H1 (cell line): ENCODE measurements around the gene RETSAT. TPM values are rescaled to one million over a fixed set of nuclear protein-coding genes. Genes with fewer than 3 reads are reported as not detected.

Experiments used
- BRCA1 ChIP-seq: IDR thresholded peaks from 2 replicates; pipeline ENCODE4 v1.6.1; 2012; ENCODE audit warnings: low read depth, low read length, improper control_type of control experiment
- EGR1 ChIP-seq: IDR thresholded peaks from 2 replicates; pipeline ENCODE4 v1.6.1; 2011; ENCODE audit warnings: low read depth, low read length, borderline replicate concordance
- MAFK ChIP-seq: IDR thresholded peaks from 2 replicates; pipeline ENCODE4 v1.6.1; 2012; ENCODE audit warnings: low read depth, mild to moderate bottlenecking, improper control_type of control experiment, low read length
- POLR2A ChIP-seq, 2 experiments: IDR thresholded peaks; 1 replicate in 1 of 2; 2 replicates in 1 of 2; pipeline ENCODE4 v1.6.1; 2011; ENCODE audit warnings: low read depth in 2 of 2, low read length in 2 of 2, mild to moderate bottlenecking in 2 of 2; ENCODE audit errors: control extremely low read depth in 1 of 2
- POLR2AphosphoS5 ChIP-seq: IDR thresholded peaks from 2 replicates; pipeline ENCODE4 v1.6.1; 2011; ENCODE audit warnings: low read depth, low read length
- TEAD4 ChIP-seq: IDR thresholded peaks from 2 replicates; pipeline ENCODE4 v1.6.1; 2012; ENCODE audit warnings: low read depth, low read length, inconsistent platforms, mixed read lengths
- polyA plus RNA-seq, 7 experiments: library from polyadenylated mRNA; depleted of rRNA in 3 of 7; stranded (reverse) in 5 of 7; unstranded in 2 of 7; fragments of >200 nt in 5 of 7; fragments of 200-250 nt in 2 of 7; gene quantifications; 1 replicate in 5 of 7; 2 replicates in 1 of 7; 4 replicates in 1 of 7; pipeline versions ENCODE4 v1.2.1 to v1.2.3, GENCODE V29; 2011 to 2013; ENCODE audit warnings: missing spikeins in 2 of 7, mixed read lengths in 2 of 7
- total RNA-seq: library from RNA; stranded (reverse); fragmentation: NEBNext Ultra II Directional; extraction: Animal tissue kit (Norgen Biotek cat#: 25700); gene quantifications from 2 replicates; pipeline ENCODE4 v1.2.1, GENCODE V29; 2021
- TF ChIP-seq, protein P1 (sequence below): fragments of 300-600 bp; sonication (generic); IDR thresholded peaks from 2 replicates; pipeline ENCODE4 v1.7.1; 2012; ENCODE audit warnings: low read length, moderate library complexity, mild to moderate bottlenecking, inconsistent platforms; ENCODE audit not compliant: insufficient replicate concordance
- TF ChIP-seq, protein P2 (sequence below): IDR thresholded peaks from 2 replicates; pipeline ENCODE4 v1.6.1; 2011; ENCODE audit warnings: low read length, improper control_type of control experiment
- TF ChIP-seq, protein P3 (sequence below): IDR thresholded peaks from 2 replicates; pipeline ENCODE4 v1.6.1; 2012; ENCODE audit warnings: inconsistent platforms

Gene RETSAT
- total and polyA plus RNA-seq, 2 of the 8 experiments (the other 6 are each of a cell fraction or from before 2014, with no cell fraction given): 15.8 to 16.7 TPM

DNA sequence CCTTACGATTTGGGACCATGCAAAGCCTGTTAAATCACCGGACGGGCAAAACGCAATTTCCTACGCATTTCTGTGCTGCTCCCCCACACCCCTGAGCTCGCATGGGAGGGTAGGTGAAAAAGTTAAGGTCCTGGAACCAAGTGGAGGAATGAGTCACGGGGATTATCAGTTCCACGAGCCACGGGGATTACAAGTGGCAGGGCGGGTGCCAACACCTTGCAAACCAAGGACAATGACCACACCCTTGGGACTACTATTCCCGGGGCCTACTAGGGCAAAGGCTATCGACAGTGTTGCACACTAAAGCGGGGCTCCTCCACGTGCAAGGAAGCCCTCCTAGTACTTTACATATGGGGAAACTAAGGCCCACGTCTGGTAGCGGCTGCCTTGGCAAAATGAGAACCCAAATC, 447 bp downstream of the RETSAT start (continued):
- TF ChIP-seq, protein P1, sequence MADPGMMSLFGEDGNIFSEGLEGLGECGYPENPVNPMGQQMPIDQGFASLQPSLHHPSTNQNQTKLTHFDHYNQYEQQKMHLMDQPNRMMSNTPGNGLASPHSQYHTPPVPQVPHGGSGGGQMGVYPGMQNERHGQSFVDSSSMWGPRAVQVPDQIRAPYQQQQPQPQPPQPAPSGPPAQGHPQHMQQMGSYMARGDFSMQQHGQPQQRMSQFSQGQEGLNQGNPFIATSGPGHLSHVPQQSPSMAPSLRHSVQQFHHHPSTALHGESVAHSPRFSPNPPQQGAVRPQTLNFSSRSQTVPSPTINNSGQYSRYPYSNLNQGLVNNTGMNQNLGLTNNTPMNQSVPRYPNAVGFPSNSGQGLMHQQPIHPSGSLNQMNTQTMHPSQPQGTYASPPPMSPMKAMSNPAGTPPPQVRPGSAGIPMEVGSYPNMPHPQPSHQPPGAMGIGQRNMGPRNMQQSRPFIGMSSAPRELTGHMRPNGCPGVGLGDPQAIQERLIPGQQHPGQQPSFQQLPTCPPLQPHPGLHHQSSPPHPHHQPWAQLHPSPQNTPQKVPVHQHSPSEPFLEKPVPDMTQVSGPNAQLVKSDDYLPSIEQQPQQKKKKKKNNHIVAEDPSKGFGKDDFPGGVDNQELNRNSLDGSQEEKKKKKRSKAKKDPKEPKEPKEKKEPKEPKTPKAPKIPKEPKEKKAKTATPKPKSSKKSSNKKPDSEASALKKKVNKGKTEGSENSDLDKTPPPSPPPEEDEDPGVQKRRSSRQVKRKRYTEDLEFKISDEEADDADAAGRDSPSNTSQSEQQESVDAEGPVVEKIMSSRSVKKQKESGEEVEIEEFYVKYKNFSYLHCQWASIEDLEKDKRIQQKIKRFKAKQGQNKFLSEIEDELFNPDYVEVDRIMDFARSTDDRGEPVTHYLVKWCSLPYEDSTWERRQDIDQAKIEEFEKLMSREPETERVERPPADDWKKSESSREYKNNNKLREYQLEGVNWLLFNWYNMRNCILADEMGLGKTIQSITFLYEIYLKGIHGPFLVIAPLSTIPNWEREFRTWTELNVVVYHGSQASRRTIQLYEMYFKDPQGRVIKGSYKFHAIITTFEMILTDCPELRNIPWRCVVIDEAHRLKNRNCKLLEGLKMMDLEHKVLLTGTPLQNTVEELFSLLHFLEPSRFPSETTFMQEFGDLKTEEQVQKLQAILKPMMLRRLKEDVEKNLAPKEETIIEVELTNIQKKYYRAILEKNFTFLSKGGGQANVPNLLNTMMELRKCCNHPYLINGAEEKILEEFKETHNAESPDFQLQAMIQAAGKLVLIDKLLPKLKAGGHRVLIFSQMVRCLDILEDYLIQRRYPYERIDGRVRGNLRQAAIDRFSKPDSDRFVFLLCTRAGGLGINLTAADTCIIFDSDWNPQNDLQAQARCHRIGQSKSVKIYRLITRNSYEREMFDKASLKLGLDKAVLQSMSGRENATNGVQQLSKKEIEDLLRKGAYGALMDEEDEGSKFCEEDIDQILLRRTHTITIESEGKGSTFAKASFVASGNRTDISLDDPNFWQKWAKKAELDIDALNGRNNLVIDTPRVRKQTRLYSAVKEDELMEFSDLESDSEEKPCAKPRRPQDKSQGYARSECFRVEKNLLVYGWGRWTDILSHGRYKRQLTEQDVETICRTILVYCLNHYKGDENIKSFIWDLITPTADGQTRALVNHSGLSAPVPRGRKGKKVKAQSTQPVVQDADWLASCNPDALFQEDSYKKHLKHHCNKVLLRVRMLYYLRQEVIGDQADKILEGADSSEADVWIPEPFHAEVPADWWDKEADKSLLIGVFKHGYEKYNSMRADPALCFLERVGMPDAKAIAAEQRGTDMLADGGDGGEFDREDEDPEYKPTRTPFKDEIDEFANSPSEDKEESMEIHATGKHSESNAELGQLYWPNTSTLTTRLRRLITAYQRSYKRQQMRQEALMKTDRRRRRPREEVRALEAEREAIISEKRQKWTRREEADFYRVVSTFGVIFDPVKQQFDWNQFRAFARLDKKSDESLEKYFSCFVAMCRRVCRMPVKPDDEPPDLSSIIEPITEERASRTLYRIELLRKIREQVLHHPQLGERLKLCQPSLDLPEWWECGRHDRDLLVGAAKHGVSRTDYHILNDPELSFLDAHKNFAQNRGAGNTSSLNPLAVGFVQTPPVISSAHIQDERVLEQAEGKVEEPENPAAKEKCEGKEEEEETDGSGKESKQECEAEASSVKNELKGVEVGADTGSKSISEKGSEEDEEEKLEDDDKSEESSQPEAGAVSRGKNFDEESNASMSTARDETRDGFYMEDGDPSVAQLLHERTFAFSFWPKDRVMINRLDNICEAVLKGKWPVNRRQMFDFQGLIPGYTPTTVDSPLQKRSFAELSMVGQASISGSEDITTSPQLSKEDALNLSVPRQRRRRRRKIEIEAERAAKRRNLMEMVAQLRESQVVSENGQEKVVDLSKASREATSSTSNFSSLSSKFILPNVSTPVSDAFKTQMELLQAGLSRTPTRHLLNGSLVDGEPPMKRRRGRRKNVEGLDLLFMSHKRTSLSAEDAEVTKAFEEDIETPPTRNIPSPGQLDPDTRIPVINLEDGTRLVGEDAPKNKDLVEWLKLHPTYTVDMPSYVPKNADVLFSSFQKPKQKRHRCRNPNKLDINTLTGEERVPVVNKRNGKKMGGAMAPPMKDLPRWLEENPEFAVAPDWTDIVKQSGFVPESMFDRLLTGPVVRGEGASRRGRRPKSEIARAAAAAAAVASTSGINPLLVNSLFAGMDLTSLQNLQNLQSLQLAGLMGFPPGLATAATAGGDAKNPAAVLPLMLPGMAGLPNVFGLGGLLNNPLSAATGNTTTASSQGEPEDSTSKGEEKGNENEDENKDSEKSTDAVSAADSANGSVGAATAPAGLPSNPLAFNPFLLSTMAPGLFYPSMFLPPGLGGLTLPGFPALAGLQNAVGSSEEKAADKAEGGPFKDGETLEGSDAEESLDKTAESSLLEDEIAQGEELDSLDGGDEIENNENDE: no peak
- no peak for TF ChIP-seq MAFK
- TF ChIP-seq POLR2AphosphoS5: no peak
- no peak for TF ChIP-seq TEAD4
- TF ChIP-seq EGR1: no peak
- TF ChIP-seq, protein P2, sequence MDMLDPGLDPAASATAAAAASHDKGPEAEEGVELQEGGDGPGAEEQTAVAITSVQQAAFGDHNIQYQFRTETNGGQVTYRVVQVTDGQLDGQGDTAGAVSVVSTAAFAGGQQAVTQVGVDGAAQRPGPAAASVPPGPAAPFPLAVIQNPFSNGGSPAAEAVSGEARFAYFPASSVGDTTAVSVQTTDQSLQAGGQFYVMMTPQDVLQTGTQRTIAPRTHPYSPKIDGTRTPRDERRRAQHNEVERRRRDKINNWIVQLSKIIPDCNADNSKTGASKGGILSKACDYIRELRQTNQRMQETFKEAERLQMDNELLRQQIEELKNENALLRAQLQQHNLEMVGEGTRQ: no peak
- no peak for TF ChIP-seq POLR2A (IDR thresholded peaks at IDR 0.05; ENCODE audit: control extremely low read depth in 1 of 2, low read depth in 2 of 2, low read length in 2 of 2)
- TF ChIP-seq, protein P3, sequence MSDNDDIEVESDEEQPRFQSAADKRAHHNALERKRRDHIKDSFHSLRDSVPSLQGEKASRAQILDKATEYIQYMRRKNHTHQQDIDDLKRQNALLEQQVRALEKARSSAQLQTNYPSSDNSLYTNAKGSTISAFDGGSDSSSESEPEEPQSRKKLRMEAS: no peak
- TF ChIP-seq BRCA1: no peak
